ENCODE results near the gene DIS3L2. TPM values are rescaled to one million over a fixed set of nuclear protein-coding genes. Genes with fewer than 3 reads are reported as not detected.

The DIS3L2 gene
- total and polyA plus RNA-seq, 2 of the 8 experiments (the other 6 are each of a cell fraction or from before 2014, with no cell fraction given): 11.5 to 21.6 TPM

GRCh38 chr2:231926761-231927565 lies 34.5 kb upstream of the DIS3L2 start:
- peaks cover 3 to 20% (median 14%) of the 10 kb centered on the region in 4 experiments for H3K4me1 ChIP-seq (replicated peaks in 1 of 4; ENCODE audit: control insufficient read depth in 3 of 4, insufficient read depth in 4 of 4, low read length in 3 of 4)
- no peaks in the 10 kb centered on the region for H3K79me1 ChIP-seq (ENCODE audit: low read depth, low read length)
- peak overlapping the region; percentile 43; the same call in 1 of the 2 replicates for H2AFZ ChIP-seq (ENCODE audit: low read length)
- no peaks in the 10 kb centered on the region for H3K79me2 ChIP-seq (ENCODE audit: control insufficient read depth in 1 of 2, insufficient read depth in 2 of 2, low read length in 2 of 2)
- H3K4me2 ChIP-seq (ENCODE audit: insufficient read depth in 1 of 2, low read depth in 2 of 2, low read length in 2 of 2): peak overlapping the region; percentile 80 to 100
- ChIA-PET CTCF (ENCODE audit: partially characterized antibody) (interaction anchor here (0.6 to 17.2 kb wide), 19 partner anchors 8 to 512 kb away, joined by 3 to 220 read pairs (median 5); no protein-coding TSS in a partner anchor), POLR2A (ENCODE audit: partially characterized antibody) (interaction anchor here (0.6 to 2.5 kb wide), 4 partner anchors 8 to 885 kb away, joined by 3 to 10 read pairs (median 3); no protein-coding TSS in a partner anchor)
- no peak overlapping the region for H3K23ac ChIP-seq (ENCODE audit: insufficient read length)
- H2BK20ac ChIP-seq (ENCODE audit: low read length): no peak overlapping the region; the same call in 1 of the 2 replicates
- H3K9ac ChIP-seq (replicated peaks in 1 of 4; ENCODE audit: extremely low read depth in 1 of 4, low read depth in 3 of 4, low read length in 3 of 4): no peak overlapping the region; a peak in 1 of 7 replicates
- H3K18ac ChIP-seq (ENCODE audit: extremely low read depth, low read length): 0 out of 2 replicates have a peak overlapping the region, but pooled peaks have one; percentile 22
- H2BK120ac ChIP-seq (replicated peaks; ENCODE audit: low read depth, low read length): no peak overlapping the region
- peak overlapping the region; percentile 44; the same call in 1 of the 2 replicates for H2BK5ac ChIP-seq (ENCODE audit: low read depth, low read length)
- H2BK12ac ChIP-seq (ENCODE audit: low read depth, low read length): no peak overlapping the region
- peak overlapping the region; percentile 61; the same call in 1 of the 2 replicates for H2BK15ac ChIP-seq (ENCODE audit: low read length)
- H3K36me3 ChIP-seq (ENCODE audit: control insufficient read depth in 2 of 4, insufficient read depth in 4 of 4, low read length in 3 of 4): no peaks in the 10 kb centered on the region
- H4K20me1 ChIP-seq (replicated peaks in 1 of 2; ENCODE audit: control insufficient read depth in 1 of 2, insufficient read depth in 2 of 2, low read length in 2 of 2): peaks cover 0 to 2% of the 10 kb centered on the region in 2 experiments
- no peak overlapping the region for H3K4ac ChIP-seq (replicated peaks; ENCODE audit: insufficient read length, low read depth, low read length)
- H3K4me3 ChIP-seq (ENCODE audit: extremely low read depth in 1 of 4, insufficient read depth in 2 of 4, low read depth in 3 of 4, low read length in 4 of 4): peak overlapping the region; percentile 52 to 75 (median 66)
- FAIRE-seq (no peak), DNase-seq (ENCODE audit: low read depth in 1 of 2, low spot score in 2 of 2) (peak in 1 of 2 experiments; percentile 80)
- H2AK5ac ChIP-seq (ENCODE audit: low read depth, low read length): no peak overlapping the region
- H3K23me2 ChIP-seq (ENCODE audit: low read depth, low read length): peaks cover 20% of the 10 kb centered on the region
- no peak overlapping the region for H3K27ac ChIP-seq (ENCODE audit: low read depth, low read length)
- H4K5ac ChIP-seq (ENCODE audit: insufficient read length, low read depth, low read length): no peak overlapping the region
- H3K9me3 ChIP-seq (ENCODE audit: insufficient read depth in 2 of 2, low read depth in 1 of 2, low read length in 1 of 2): no peaks in the 10 kb centered on the region
- H3K27me3 ChIP-seq (replicated peaks in 1 of 4; ENCODE audit: control insufficient read depth in 3 of 4, extremely low read depth in 1 of 4, insufficient read depth in 3 of 4, low read length in 3 of 4): peaks cover 24 to 55% (median 43%) of the 10 kb centered on the region in 4 experiments
- H3K14ac ChIP-seq (ENCODE audit: insufficient read length): no peak overlapping the region
- peak overlapping the region; percentile 57 for H4K8ac ChIP-seq (ENCODE audit: extremely low read depth, insufficient read depth, low read length)
- 23% methylated on average over 40 of the region's 51 CpGs; no CpG with 5 or more reads in 1 of the 2 experiments for WGBS, 2 experiments (ENCODE audit: extremely low coverage in 1 of 2, insufficient coverage in 1 of 2, insufficient read length in 1 of 2, insufficient replicate concordance in 2 of 2, low coverage in 1 of 2, low lambda C conversion rate in 2 of 2, missing lambda C conversion rate in 1 of 2)
- no peak overlapping the region for H3K56ac ChIP-seq (replicated peaks; ENCODE audit: insufficient read length, low read depth, low read length)
- H4K91ac ChIP-seq (replicated peaks; ENCODE audit: insufficient read length, low read length): no peak overlapping the region
- TF ChIP-seq TBP (IDR thresholded peaks at IDR 0.05; ENCODE audit: low read depth, low read length): no peak
- no peak for TF ChIP-seq TAF7 (optimal IDR thresholded peaks at IDR 0.05; ENCODE audit: borderline replicate concordance, low read depth, low read length)
- TF ChIP-seq SIN3A (conservative IDR thresholded peaks at IDR 0.05 in 1 of 2, IDR thresholded peaks at IDR 0.05 in 1 of 2; ENCODE audit: low read depth in 1 of 2, low read length in 2 of 2): no peak
- TF ChIP-seq POU5F1 (IDR thresholded peaks at IDR 0.05; ENCODE audit: low read depth, low read length): no peak
- no peak for TF ChIP-seq CEBPB (IDR thresholded peaks at IDR 0.05; ENCODE audit: low read depth, low read length)

Measured in H1 (cell line).